ENCODE results near the gene IFT88. TPM values are rescaled to one million over a fixed set of nuclear protein-coding genes. Genes with fewer than 3 reads are reported as not detected.

IFT88 gene
- total RNA-seq, 1 experiment from 2014 or later: 12.1 TPM

DNA sequence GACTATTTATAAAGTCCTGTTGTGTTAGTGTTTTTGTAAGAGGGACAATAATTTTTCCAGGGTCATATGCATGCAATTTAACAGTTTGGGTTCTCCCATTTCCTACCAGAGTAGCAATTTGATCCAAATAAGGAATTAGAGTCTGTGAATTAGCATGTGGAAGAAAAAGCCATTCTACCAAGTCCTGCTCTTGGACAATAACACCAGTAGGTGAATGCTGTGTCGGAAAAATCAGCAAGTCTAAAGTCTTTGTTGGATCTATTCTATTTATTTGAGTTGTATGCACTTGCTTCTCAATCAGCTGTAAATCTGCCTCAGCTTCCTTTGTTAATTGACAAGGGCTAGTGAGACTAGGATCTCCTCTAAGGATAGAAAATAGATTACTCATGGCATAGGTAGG lies 115.1 kb downstream of the IFT88 start:
- CTCF ChIA-PET: no interaction called here
- no peaks in the 10 kb centered on the region for H3K4me1 Mint-ChIP-seq (ENCODE audit: low read depth, unreplicated experiment)

DNA sequence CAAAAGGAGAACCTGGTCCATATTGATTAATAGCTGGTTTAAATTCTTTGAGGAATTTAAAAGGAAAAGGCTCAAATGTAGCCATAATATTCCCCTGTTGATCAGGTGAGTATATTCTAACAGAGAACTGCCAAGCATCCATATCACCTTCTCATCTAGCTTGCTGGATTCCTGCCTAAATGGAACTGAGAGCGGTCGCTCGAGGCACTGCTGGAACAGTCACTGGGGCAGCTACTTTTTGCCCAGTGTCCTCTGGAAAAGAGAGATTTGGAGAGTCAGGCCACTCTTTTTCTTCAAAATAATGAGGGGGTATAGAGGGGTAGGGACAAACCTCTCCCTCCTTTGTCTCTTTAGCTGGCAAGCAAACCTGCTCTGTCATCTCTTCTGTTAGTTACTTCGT lies 117.1 kb downstream of the IFT88 start:
- Mint-ChIP-seq H3K27me3 (ENCODE audit: insufficient read depth, unreplicated experiment) (no peaks in the 10 kb centered on the region), H3K4me3 (ENCODE audit: unreplicated experiment) (no peak overlapping the region), H3K36me3 (ENCODE audit: insufficient read depth, unreplicated experiment) (no peaks in the 10 kb centered on the region), H3K27ac (ENCODE audit: unreplicated experiment) (no peak overlapping the region), H3K4me1 (ENCODE audit: low read depth, unreplicated experiment) (no peaks in the 10 kb centered on the region), H3K9me3 (ENCODE audit: unreplicated experiment) (no peaks in the 10 kb centered on the region)
- intact Hi-C loops (cut with micrococcal nuclease; ENCODE audit: unreplicated experiment): no loop called here
- TF ChIP-seq, protein P1, sequence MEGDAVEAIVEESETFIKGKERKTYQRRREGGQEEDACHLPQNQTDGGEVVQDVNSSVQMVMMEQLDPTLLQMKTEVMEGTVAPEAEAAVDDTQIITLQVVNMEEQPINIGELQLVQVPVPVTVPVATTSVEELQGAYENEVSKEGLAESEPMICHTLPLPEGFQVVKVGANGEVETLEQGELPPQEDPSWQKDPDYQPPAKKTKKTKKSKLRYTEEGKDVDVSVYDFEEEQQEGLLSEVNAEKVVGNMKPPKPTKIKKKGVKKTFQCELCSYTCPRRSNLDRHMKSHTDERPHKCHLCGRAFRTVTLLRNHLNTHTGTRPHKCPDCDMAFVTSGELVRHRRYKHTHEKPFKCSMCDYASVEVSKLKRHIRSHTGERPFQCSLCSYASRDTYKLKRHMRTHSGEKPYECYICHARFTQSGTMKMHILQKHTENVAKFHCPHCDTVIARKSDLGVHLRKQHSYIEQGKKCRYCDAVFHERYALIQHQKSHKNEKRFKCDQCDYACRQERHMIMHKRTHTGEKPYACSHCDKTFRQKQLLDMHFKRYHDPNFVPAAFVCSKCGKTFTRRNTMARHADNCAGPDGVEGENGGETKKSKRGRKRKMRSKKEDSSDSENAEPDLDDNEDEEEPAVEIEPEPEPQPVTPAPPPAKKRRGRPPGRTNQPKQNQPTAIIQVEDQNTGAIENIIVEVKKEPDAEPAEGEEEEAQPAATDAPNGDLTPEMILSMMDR (IDR thresholded peaks at IDR 0.05; ENCODE audit: insufficient read depth in 1 of 2, low read depth in 1 of 2, low read length in 1 of 2, severe bottlenecking in 1 of 2, unreplicated experiment in 1 of 2): no peak
- ChIA-PET CTCF (interaction anchor here (0.6 kb wide), 1 partner anchor 241 kb away, joined by 3 read pairs; no protein-coding TSS in a partner anchor), POLR2A (no interaction called here)
- no peaks in the 10 kb centered on the region for H3K9me3 ChIP-seq
- no peaks in the 10 kb centered on the region; the same call in 1 of the 2 replicates for H3K36me3 ChIP-seq (ENCODE audit: control insufficient read depth, insufficient read depth, low read length)
- no peak overlapping the region for H3K4me3 ChIP-seq (ENCODE audit: low read depth, low read length)
- H3K4me1 ChIP-seq: no peaks in the 10 kb centered on the region
- BruUV-seq (replicated peaks): no TSS peak
- no peak for DNase-seq
- no peaks in the 10 kb centered on the region for H3K27me3 ChIP-seq (replicated peaks; ENCODE audit: control insufficient read depth, insufficient read depth, low read length)

More for the DNA sequence above, 115.1 kb downstream of the IFT88 start:
- no peaks in the 10 kb centered on the region for H3K27me3 ChIP-seq (replicated peaks; ENCODE audit: control insufficient read depth, insufficient read depth, low read length)
- Mint-ChIP-seq H3K27ac (ENCODE audit: unreplicated experiment) (no peak overlapping the region), H3K4me3 (ENCODE audit: unreplicated experiment) (no peak overlapping the region), H3K9me3 (ENCODE audit: unreplicated experiment) (no peaks in the 10 kb centered on the region), H3K36me3 (ENCODE audit: insufficient read depth, unreplicated experiment) (no peaks in the 10 kb centered on the region), H3K27me3 (ENCODE audit: insufficient read depth, unreplicated experiment) (no peaks in the 10 kb centered on the region)
- H3K9me3 ChIP-seq: no peaks in the 10 kb centered on the region
- no peaks in the 10 kb centered on the region; the same call in 1 of the 2 replicates for H3K36me3 ChIP-seq (ENCODE audit: control insufficient read depth, insufficient read depth, low read length)
- DNase-seq: no peak
- TF ChIP-seq, protein P1 (IDR thresholded peaks at IDR 0.05; ENCODE audit: insufficient read depth in 1 of 2, low read depth in 1 of 2, low read length in 1 of 2, severe bottlenecking in 1 of 2, unreplicated experiment in 1 of 2): no peak
- H3K4me1 ChIP-seq: no peaks in the 10 kb centered on the region
- BruUV-seq (replicated peaks): no TSS peak
- POLR2A ChIA-PET: no interaction called here
- H3K4me3 ChIP-seq (ENCODE audit: low read depth, low read length): no peak overlapping the region
- intact Hi-C loops (cut with micrococcal nuclease; ENCODE audit: unreplicated experiment): no loop called here

DNA sequence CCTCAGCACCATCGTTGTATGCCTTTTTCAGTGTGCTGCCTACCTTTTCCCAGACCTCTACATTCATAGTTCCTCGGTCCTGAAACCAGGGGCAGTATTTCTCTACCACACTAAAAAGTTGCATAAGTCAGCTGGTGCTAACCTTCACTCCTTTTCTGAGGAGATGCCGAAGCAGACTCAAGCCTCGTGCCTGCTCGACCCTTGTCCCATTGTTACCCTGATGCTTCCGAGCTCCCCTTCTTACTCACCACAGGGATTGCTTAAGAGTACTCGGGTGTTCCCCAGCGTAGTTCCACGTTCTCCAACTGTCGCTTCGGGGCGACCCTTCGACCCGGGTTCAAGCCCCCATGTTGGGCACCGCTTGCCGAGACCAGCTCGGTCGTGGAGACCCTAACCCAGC lies 117.6 kb downstream of the IFT88 start:
- H3K9me3 Mint-ChIP-seq (ENCODE audit: unreplicated experiment): no peaks in the 10 kb centered on the region

More for the DNA sequence above, 117.6 kb downstream of the IFT88 start:
- H3K4me1 ChIP-seq: no peaks in the 10 kb centered on the region
- H3K4me3 ChIP-seq (ENCODE audit: low read depth, low read length): no peak overlapping the region
- H3K9me3 ChIP-seq: no peaks in the 10 kb centered on the region
- no peaks in the 10 kb centered on the region for H3K27me3 Mint-ChIP-seq (ENCODE audit: insufficient read depth, unreplicated experiment)
- H3K4me1 Mint-ChIP-seq (ENCODE audit: low read depth, unreplicated experiment): no peaks in the 10 kb centered on the region
- H3K4me3 Mint-ChIP-seq (ENCODE audit: unreplicated experiment): no peak overlapping the region
- intact Hi-C loops (cut with micrococcal nuclease; ENCODE audit: unreplicated experiment): no loop called here
- no peaks in the 10 kb centered on the region for H3K27me3 ChIP-seq (replicated peaks; ENCODE audit: control insufficient read depth, insufficient read depth, low read length)
- no peaks in the 10 kb centered on the region; the same call in 1 of the 2 replicates for H3K36me3 ChIP-seq (ENCODE audit: control insufficient read depth, insufficient read depth, low read length)
- TF ChIP-seq, protein P1 (IDR thresholded peaks at IDR 0.05; ENCODE audit: insufficient read depth in 1 of 2, low read depth in 1 of 2, low read length in 1 of 2, severe bottlenecking in 1 of 2, unreplicated experiment in 1 of 2): no peak
- no peak for DNase-seq
- H3K36me3 Mint-ChIP-seq (ENCODE audit: insufficient read depth, unreplicated experiment): no peaks in the 10 kb centered on the region
- H3K27ac Mint-ChIP-seq (ENCODE audit: unreplicated experiment): no peak overlapping the region
- CTCF ChIA-PET: interaction anchor here (0.6 kb wide), 1 partner anchor 240 kb away, joined by 3 read pairs; no protein-coding TSS in a partner anchor
- no TSS peak for BruUV-seq (replicated peaks)
- POLR2A ChIA-PET: no interaction called here

All from Caco-2 (cell line).